Measurements from ENCODE around the gene CRYBG2.
"Not testable (repeated sequence)": the region's sequence is repeated elsewhere in the genome, so short reads cannot be mapped to it uniquely, and the experiment has no call there.

CRYBG2 gene

DNA sequence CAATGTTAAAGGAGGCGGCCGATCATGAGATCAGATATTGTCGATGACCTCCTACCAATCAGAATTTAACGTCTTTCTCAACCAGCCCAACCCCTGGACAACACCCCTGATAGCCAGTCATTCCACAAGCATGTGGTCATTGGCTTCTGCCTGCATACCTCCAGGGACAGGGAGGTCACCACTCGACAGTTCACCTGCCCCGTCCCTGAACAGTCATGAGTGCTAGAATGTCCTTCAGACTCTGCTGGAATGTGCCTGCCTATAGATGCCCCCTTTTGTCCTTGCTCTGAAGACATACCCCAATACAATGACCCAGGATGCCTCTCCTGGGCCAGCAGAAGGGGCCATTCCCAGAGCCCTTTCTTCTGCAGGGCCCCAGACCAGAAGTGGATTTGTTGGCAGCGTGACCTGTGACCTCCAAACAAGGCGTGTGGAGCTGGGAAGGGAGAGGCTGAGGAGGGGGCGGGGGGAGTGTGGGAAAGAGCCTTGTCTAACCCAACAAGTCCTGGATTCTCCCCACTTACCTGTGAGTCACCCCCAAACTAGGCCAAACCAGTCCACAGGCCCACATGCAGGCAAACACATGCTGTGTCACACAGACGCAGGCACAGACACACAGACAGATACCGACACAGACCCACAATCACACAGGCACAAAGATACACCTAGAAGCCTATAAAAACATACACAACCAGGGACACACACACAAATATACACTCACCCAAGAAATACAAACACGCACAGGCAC lies 2.2 kb downstream of the CRYBG2 start:
- in situ Hi-C loops (cut with HindIII; ENCODE audit: low sequenced_read_pairs), result no loop called here

DNA sequence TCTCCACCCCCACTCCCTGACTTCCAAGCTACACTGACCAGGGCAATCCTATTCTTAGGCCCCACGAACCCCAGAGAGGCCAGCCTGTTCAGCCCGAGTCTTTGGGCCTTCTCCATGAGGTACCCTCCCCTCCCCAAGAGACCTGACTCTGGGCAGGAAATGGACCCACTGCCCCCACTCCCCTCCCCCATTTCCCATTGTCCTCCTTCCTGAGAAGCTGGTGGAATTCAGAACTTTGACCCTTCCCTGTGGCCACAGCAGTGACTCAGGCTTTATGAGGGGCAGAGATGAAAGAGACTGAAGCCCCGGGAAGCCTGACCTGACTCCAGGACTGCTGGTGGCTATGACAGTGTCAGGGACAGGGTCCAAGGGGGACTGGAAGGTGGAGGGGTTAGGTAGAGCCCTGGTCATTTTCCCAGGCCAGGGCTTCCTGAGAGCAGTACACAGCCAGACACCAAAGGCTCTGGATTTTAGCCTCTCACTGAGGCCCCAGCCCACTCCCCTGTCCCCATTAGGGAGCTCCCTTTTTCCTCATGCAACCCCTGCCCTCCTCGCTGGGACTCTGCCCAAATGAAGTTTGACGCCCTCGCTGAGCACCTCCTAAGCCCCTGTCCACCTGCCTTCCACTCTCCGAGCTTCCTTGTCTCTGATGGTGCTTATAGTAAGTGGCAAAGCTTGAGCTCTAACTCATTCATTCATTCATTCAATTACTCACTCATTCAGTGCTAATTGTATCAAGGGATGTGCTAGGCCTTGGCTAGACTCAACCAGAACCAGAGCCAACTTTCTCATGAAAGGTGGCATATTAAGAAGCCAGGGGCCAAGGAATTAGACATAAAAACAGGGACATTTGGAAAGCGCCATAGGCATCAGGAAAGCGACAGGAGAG lies 3.0 kb downstream of the CRYBG2 start:
- in situ Hi-C loops (cut with HindIII; ENCODE audit: low sequenced_read_pairs), result no loop called here

DNA sequence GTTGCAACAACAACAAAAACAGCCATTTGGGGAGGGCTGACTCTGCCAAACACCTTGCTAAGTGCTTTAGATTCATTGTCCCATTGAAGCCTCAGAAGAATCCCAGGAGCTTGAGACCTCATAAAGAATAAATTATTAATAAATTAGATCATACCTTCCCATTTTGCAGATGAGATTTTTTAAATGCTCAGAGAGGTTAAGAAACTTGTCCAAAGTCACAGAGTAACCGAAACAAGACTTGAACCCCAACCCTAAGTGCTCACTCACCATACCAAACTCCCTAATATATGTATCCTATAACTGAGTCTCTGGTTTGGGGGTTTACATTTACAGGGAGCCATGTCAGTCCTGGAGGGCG lies 3.6 kb downstream of the CRYBG2 start:
- in situ Hi-C loops (cut with HindIII; ENCODE audit: low sequenced_read_pairs), result no loop called here

DNA sequence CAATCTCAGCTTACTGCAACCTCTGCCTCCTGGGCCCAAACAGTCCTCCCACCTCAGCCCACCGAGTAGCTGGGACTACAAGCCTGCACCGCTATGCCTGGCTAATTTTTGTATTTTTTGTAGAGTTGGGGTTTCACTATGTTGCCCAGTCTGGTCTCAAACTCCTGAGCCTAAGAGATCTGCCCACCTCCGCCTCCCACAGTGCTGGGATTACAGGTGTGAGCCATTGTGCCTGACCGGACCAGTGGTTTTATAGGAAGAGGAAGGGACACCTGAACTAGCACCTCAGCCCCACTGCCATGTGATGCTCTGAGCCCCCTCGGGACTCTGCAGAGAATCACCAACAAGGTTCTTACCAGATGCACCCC lies 4.1 kb downstream of the CRYBG2 start:
- in situ Hi-C loops (cut with HindIII; ENCODE audit: low sequenced_read_pairs), result no loop called here

DNA sequence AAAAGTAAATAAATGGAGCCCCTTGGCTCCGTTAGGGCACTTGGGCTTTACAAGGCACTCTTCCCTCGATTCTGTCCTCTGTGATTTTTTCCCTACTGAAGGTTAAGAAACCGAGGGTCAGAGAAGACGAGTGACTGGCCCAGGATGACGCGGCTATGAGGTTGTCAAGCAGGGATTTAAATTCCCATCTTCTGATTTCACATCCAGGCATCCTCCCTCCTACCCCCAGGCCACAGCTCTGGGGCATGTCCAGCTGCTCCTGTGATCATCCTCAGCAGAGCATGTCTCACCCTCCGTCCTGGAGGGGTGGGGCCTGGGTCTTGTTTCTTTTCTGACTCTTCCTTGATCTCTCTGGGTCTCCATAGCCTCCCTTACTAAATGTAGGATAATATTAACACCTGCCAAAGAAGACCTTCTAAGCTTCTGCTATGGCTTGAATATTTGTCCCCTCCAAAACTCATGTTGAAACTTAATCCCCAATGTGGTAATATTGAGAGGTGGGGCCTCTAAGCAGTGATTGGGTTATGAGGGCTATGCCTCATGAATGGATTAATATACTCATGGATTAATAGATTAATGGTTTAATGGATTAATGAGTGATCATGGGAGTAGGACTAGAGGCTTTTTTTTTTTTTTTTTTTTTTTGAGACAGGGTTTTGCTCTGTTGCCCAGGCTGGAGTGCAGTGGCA lies 4.6 kb downstream of the CRYBG2 start:
- in situ Hi-C loops (cut with HindIII; ENCODE audit: low sequenced_read_pairs), result no loop called here

DNA sequence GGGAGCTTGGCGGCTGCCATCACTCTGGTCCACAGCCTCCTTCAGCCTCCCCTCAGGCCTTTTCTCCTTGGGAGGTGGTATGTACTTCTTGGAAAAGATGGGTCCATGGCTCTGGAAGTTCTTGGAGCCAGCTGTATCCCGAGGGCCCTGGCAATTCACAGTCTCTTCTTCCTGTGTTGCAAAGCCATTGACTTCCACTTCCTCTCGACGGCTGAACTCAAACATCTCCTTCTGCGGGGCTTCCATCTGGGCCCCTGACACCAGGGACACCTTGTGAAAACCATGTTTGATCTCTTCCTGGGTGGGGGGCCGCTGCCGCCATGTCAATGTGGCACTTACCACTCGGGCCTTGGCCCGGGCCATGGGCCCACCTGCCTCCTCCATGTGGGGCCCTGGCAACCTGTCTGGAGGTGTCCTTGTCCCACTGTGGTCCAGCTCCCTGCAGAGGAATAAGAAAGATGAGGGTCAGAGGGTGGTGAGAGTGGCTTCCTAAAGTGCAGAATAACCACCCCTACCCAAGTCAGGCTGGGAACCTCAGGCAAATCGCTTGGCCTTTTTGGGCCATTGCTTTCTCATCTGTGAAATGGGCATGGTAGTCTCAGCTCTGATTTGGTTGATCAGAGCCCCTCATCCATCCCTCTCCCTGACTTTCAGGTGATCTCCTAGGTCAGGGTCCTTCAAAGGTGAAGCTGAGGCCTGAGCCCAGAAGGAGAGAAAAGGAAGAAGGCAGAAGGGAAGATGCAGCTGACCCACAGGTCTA lies 7.5 kb downstream of the CRYBG2 start:
- in situ Hi-C loops (cut with HindIII; ENCODE audit: low sequenced_read_pairs), result no loop called here

DNA sequence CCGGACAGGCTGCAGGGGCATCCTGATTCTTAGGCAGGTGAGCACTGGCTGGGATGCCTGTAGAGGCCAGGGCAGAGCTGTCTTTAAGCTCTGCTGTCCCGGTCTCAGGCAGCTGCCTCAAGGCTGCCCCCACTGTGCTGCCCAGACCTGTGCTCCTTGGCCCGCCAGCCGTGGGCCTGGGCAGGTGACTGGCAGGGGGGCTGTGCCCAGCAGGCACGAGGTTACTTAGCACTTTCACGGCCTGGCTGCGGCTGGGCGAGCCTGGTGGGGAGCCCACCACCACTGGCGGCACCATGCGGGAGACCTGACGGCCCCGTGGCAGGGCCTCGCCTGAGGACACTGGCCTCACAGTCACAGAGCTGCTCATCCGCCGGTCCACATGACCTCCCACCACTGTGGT lies 8.2 kb downstream of the CRYBG2 start:
- in situ Hi-C loops (cut with HindIII; ENCODE audit: low sequenced_read_pairs), result no loop called here

DNA sequence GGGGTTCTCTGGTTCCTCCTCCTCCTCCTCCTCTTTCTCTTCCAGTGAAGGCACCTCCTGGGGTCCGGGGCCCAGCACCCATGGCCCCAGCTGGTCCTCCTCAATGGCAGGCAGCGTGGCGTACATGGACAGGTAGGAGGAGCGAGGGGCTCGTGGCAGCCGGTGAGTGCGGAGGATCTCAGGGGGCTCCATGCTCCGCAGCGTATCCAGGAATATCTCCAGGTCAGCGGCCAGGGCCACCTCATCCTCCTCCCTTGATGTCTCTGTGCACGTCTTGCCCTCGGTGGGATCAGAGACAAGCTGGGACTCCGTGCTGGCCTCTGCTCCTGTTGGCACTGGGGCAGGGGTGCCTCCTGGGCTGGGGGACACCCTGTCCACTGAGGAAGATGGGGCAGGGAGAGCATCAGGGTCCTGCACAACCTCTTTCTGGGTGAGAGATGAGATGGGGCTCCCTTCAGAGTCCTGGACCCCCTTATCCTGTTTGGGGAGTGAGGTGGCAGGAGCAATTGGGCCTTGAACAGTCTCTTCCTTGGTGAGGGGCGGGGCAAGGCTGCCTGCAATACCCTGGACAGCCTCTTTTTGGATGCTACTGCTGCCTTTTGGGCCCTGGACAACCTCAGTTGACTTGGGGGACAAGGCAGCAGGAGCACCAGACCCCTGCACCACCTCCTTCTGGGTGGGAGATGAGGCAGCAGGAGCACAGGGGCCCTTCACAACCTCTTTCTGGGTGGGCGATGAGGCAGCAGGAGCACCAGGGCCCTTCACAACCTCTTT lies 9.6 kb downstream of the CRYBG2 start:
- in situ Hi-C loops (cut with HindIII; ENCODE audit: low sequenced_read_pairs), result no loop called here

DNA sequence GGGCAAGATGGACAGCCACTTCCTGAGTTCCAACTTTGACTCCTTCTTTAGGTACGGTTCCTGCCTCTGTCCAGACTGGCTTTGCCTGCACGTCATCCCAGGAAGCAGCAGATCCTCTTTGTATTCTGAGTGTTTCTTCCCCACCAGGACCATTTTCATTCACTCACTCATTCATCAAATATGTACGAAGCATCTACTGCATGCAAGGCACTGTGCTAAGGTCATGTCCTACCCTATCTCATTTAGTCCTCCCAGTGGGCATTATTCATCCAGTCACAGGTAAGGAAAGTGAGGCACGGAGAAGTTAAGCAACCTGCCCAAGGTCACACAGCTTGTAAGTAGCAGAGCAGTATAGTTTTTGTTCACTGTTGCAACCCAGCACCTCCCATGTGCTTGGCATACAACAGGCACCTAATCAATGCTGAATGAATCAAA lies 13.9 kb downstream of the CRYBG2 start:
- in situ Hi-C loops (cut with HindIII; ENCODE audit: low sequenced_read_pairs), result no loop called here

DNA sequence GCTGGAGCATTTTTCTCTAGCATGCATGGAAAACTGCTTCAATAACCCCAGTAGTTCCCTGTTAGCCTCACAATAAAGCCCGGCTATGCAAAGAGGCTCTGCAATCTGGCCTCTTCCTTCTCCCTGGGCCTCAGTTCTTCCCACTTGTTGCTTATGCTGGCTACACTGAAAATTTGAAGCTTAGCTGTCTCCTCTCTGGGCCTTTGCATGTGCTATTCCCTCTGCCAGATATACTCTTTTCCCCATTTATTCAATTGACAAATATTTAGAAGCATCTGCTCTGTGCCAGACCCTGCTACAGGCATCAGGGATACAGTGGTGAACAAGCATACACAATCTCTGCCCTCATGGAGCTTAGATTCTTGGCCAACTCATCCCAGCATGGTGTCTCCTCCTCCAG lies 15.3 kb downstream of the CRYBG2 start:
- in situ Hi-C loops (cut with HindIII; ENCODE audit: low sequenced_read_pairs), result no loop called here

DNA sequence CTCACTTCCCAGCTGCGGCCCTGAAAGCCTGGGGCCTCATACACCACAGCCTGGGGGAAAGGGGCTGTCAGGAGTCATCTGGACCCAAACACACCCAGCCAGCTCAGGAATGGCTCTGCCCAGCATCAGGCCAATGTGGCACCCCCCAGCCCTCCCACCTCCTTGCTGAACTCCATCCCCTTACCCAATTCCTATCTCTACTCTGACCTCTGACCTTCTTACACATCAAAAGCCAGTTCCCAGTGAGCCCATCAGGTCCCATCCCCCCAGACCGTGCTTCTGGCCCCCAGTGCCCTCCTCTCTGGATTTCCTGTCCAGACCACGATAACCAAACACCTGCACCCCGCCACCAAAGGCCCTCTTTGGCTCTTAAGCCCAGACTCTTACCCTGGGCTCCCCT lies 16.3 kb downstream of the CRYBG2 start:
- in situ Hi-C loops (cut with HindIII; ENCODE audit: low sequenced_read_pairs), result no loop called here

DNA sequence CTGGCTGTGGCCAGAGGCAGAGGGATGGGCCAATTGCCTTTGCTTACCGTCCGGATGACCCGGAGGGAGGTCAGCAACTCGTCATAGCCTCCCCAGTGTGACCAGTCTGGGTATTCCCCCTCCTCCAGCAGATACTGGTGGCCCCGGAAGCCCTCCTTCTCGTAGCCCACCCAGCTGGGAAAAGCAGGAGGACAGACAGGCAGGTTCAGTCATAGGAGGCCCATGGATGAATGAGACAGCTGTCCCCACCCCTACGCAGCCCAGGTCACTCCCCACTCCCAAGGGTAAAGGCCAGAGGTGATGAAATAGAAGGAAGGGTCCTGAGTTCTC lies 16.8 kb downstream of the CRYBG2 start:
- in situ Hi-C loops (cut with HindIII; ENCODE audit: low sequenced_read_pairs), result no loop called here

DNA sequence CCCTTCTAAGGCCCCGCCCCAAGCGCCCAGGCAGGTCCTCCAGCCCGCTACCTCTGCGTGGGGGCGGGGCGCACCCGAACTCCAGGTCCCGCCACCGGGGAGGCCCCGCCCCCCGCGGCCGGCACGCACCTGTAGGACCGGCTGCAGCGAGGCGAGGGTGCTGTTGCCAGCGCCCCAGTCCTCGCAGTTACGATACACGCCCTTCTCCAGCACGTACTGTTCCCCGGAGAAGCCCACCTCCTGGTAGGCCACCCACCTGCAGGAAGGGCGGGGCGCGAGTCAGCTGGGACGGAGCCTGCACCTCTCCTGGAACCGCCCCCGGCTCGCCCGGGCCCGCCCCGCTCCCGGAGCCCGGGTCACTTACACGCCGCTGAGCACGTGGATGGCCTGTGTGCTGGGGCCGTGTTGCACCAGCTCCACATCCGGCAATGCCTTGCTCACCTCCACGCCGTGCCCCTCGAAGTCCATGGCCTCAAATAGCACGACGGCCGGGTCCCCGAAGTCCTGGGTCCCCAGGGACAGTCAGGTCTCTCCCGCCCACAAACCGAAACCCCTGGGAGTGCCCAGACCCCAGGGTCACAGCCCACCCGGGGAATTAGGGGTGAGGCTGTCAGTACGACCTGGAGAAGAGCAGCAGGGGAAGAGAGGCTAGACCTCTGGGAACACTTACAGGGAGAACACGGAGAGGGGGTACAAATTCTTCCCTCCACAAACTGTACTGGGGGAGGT lies 17.3 kb downstream of the CRYBG2 start:
- in situ Hi-C loops (cut with HindIII; ENCODE audit: low sequenced_read_pairs), result no loop called here

DNA sequence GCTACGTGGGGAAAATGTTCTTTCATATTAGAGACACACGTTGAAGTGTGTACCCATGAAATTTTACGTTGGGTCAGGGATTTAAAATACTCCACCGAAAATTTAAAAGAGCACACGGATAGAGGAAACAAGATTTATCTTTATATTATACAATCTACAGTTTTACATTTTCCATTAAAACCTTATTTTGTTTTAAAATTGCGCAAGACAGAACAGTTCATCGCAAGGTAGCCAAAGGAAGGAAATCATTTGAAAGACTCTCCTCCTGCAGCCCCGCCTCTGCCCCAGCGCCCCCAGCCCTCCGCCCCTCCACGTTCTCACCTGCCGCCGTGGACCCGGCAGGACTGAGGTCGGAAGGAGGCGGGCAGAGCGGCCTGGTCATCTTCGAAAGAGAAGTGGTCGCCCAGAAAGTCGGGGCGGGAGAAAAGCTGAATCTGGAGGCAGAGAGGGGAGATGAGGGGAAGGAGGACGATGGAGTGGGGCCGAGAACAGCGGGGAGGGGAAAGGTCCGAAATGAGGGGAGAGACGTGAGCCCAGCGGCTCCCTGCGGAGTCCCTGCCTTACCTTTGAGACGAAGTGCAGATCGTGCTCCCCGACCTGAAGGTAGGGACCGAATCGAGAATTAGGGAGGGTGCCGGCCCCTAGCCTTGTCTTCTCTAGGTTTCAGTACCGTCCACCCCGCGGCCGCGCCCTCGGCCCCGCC lies 18.0 kb downstream of the CRYBG2 start:
- in situ Hi-C loops (cut with HindIII; ENCODE audit: low sequenced_read_pairs), result no loop called here

DNA sequence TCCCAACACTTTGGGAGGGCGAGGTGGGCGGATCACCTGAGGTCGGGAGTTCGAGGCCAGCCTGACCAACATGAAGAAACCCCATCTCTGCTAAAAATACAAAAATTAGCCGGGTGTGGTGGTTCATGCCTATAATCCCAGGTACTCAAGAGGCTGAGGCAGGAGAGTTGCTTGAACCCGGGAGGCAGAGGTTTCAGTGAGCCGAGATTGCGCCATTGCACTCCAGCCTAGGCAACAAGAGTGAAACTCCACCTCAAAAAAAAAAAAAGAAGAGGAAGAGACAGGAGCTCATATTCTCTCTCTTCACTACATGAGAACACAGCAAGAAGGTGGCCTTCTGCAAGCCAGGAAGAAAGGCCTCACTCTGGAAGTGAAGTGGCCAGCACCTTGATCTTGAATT lies 20.6 kb downstream of the CRYBG2 start:
- in situ Hi-C loops (cut with HindIII; ENCODE audit: low sequenced_read_pairs), result not testable (repeated sequence)

DNA sequence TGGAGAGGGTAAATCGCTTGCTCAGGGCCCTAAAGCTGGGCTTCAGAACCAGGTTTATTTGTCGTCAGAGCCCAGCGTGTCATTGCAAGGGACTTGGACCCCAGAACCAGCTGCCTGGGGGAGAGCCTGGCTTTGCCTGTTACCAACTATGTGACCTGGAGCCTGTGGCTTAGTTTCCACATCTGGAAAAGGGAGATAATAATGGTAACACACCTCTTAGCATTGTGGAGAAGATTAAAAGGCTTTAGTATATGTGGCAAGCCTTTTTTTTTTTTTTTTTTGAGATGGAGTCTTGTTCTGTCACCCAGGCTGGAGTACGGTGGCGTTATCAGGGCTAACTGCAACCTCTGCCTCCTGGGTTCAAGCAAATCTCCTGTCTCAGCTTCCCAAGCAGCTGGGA lies 23.7 kb downstream of the CRYBG2 start:
- in situ Hi-C loops (cut with HindIII; ENCODE audit: low sequenced_read_pairs), result no loop called here

DNA sequence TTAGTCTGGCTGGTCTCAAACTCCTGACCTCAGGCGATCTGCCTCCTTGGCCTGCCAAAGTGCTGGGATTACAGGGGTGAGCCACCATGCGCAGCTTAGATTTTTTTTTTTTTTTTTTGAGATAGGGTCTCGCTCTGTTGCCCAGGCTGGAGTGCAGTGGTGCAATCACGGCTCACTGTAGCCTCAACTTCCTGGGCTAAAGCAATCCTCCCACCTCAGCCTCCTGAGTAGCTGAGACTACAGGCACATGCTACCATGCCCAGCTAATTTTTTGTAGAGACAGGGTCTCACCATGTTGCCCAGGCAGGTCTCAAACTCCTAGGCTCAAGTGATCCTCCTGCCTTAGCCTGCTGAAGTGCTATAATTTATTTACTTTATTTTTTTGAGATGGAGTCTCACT lies 24.6 kb downstream of the CRYBG2 start:
- in situ Hi-C loops (cut with HindIII; ENCODE audit: low sequenced_read_pairs), result not testable (repeated sequence)

DNA sequence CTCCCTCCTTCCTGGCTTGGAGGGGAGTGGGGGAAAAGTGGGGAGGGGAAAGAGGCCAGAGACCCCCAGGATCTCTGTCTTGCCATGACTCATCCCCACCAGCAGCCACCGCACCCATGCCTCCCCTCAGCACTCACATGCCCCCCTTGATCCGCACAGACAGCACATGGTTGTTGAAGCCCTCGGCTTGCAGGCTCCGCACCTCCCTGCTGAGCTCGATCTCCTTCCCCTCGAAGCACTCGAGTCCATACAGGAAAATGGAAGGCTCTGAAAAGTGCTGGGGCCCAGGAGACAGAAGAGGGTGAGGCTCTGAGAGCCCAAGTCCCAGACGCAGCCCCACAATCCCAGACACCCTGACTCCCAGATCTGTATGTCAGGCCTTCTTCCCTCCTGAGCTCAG lies 25.3 kb downstream of the CRYBG2 start:
- in situ Hi-C loops (cut with HindIII; ENCODE audit: low sequenced_read_pairs), result no loop called here

DNA sequence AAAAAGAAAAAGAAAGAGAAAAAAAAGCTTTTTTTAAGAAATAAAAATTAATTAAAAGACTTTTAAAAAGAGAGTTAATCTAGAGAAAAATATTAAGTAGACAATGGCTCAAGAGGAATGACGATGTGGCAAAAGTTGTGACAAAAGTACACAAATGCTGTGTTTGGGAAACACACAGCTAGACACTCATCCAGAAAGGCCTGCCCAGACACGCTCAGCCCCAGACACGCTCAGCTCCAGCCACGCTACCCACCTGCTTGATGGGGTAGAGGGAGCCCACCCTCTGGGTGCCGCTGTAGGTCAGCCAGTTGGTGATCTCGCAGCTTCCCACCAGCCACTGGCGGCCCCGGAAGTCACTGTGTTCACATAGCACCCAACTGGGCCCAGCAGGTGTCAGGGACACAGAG lies 26.0 kb downstream of the CRYBG2 start:
- in situ Hi-C loops (cut with HindIII; ENCODE audit: low sequenced_read_pairs), result no loop called here

All from endothelial cell of hepatic sinusoid (primary cell).